NCI-H2227 treated with DMSO at 0.1 percent for 48 hours (cell line): ENCODE measurements around the gene IMPACT.

ENCODE experiments used
- DNase-seq: peaks from one replicate; lab custom pipeline; 2025; lab: John Stamatoyannopoulos, UW

The IMPACT gene

GRCh38 chr18:24479371-24479770 lies 52.9 kb downstream of the IMPACT start:
- no peak for DNase-seq

GRCh38 chr18:24482821-24483220 lies 56.4 kb downstream of the IMPACT start:
- DNase-seq, result no peak

GRCh38 chr18:24485681-24486080 lies 59.2 kb downstream of the IMPACT start:
- no peak for DNase-seq

- DNase-seq, result peak; percentile 12
These were observed 60.2 kb downstream of the IMPACT start for GRCh38 chr18:24486684-24487083.

GRCh38 chr18:24488824-24489493 lies 62.5 kb downstream of the IMPACT start:
- peak; percentile 54 for DNase-seq

GRCh38 chr18:24490539-24490938 lies 64.1 kb downstream of the IMPACT start:
- DNase-seq, result no peak

- DNase-seq, result peak; percentile 22
These were observed 65.7 kb downstream of the IMPACT start for GRCh38 chr18:24491927-24492834.

GRCh38 chr18:24494586-24494985 lies 68.1 kb downstream of the IMPACT start:
- no peak for DNase-seq

- DNase-seq, result no peak
These were observed 70.7 kb downstream of the IMPACT start for GRCh38 chr18:24497031-24497754.

GRCh38 chr18:24499814-24500213 lies 73.3 kb downstream of the IMPACT start:
- DNase-seq, result no peak

- DNase-seq, result no peak
These were observed 73.7 kb downstream of the IMPACT start for GRCh38 chr18:24500217-24500616.

GRCh38 chr18:24500766-24501165 lies 74.3 kb downstream of the IMPACT start:
- DNase-seq, result no peak

- DNase-seq, result peak; percentile 23
These were observed 76.4 kb downstream of the IMPACT start for GRCh38 chr18:24502667-24503523.
